Measurements from ENCODE around the gene AVPR2. TPM values are rescaled to one million over a fixed set of nuclear protein-coding genes. Genes with fewer than 3 reads are reported as not detected.

AVPR2 gene
- total RNA-seq, 1 experiment from 2014 or later: not detected

DNA sequence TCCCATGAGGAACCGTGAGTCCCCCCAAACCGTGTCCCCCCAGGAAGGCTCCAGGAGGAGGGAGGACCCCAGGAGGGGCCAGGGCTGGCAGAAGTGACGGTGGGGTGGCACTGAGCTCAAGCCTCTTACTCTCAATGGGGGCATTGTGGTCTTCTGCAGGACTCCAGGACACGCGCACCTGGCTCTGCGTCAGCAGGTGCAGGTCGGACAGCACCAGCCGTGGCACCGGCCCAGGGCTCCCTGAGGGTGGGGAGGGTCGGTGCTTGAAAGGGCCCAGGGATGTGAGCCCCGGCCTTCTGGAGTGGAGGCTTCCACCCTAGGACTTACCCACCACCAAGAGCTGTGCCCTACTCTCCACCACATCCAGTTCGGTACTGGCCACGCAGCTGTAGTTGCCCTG, 36.8 kb upstream of the AVPR2 start:
- Histone ChIP-seq H3K4me3 (no peak overlapping the region), H3K4me1 (peaks cover 9% of the 10 kb centered on the region; the same call in 1 of the 2 replicates), H3K9me3 (replicated peaks) (no peaks in the 10 kb centered on the region), H3K36me3 (no peaks in the 10 kb centered on the region), H3K27ac (no peak overlapping the region), H3K27me3 (no peaks in the 10 kb centered on the region)
- no peak for DNase-seq

DNA sequence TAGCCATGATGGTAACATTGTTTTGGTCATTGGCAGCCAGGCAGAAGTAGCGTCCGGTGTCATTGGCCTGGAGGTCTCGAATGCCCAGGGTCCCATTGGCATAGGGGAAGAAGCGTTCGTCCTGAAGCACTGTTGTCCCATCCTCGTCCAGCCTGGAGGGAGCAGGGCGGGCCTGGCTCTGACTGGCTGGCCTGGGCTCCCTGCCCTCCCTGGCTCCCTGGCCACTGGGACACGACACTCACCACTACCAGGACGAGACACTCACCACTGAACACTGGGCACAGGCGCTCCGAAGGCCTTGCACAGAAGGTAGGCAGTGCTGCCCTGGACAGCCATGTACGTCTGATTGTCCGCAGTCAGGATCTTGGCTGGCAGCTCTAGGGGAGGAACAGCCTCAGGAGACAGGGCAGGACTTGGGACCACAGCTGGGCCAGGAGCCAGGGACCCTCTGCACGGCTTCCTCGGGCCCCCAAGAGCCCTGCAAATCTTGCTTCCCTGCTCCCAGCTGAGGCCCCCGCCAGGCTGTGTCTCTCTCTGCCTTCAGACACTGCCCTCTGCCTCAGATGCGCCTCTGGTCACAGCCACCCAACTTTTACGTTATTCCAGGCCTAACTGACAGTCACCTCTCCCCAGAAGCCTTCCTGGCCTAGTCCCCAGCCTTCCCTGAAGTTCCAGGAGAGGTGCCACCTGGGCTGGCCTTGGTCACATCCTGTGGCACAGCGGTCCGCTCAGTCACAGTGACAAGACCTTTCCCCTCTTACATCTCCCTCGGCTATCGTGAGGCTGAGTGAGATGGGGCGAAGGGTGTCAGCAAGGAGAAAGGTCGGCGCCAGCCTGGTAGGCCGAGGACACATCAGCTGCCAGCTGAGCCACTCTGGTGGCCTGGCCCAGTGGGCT, 35.6 kb upstream of the AVPR2 start:
- no peaks in the 10 kb centered on the region for H3K9me3 ChIP-seq (replicated peaks)
- DNase-seq: no peak
- peaks cover 20% of the 10 kb centered on the region for H3K4me1 ChIP-seq
- H3K27me3 ChIP-seq: no peaks in the 10 kb centered on the region
- no peak overlapping the region for H3K4me3 ChIP-seq
- no peak overlapping the region for H3K27ac ChIP-seq
- no peaks in the 10 kb centered on the region for H3K36me3 ChIP-seq

DNA sequence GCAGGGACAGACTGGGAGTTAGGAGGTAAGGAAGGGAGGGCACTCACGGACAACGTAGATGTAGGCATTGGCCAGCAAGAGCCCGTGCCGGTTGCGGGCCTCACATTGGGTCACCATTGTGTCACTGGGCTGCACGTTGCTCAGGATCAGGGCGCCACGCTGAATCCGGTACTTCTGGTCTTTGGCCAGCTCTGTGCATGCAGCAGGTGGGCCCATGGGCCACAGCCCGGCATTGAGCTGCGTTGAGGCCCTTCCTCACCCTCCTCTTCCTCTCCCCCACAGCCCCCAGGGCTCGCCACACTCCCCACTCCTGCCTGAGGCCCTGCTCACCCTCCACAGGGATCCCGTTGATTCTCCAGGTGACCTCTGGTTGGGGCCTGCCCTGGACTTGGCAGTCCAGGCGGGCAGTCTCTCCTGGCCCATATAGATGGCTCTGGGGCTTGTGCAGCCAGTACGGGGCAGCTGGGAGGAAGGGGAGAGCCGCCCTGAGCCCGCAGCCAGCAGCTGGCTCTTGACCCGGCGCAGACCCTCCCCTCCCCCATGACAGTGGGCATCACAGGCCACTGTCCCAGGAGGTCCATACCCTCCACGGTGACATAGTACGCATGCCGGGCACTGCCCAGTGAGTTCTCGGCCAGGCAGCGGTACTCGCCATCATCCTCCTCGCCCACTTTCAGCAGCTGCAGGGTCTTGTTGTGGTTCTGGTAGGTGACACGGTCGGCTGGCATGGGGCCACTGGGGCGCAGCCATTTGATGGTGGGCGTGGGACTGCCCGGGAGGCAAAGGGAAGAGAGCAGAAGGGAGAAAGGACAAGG, 34.8 kb upstream of the AVPR2 start:
- Histone ChIP-seq H3K27me3 (no peaks in the 10 kb centered on the region), H3K36me3 (no peaks in the 10 kb centered on the region)
- no peak for DNase-seq

DNA sequence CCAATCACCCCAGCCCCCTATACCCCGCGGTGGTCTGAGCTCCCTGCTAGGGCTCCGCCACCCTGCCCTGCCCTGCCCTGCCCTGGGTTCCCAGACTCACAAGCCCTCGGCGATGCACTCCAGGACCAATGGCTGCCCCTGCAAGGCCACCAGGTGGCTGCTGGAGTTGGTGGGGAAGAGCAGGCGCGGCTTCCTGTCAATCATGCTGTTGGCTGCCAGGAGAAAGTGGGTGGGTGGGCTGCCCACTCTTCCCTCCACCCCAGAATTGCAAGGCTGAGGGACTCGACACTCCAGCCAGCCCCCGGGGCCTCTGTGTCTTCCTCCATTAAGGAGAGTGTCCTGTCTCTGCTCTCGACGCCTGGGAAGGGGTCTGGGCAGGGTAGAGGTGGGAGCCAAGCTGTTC, 34.2 kb upstream of the AVPR2 start:
- Histone ChIP-seq H3K36me3 (no peaks in the 10 kb centered on the region), H3K4me1 (peaks cover 25% of the 10 kb centered on the region), H3K9me3 (replicated peaks) (no peaks in the 10 kb centered on the region), H3K4me3 (no peak overlapping the region), H3K27ac (no peak overlapping the region), H3K27me3 (no peaks in the 10 kb centered on the region)
- no peak for DNase-seq

More for the DNA sequence above, 34.8 kb upstream of the AVPR2 start:
- no peak overlapping the region for H3K27ac ChIP-seq
- no peaks in the 10 kb centered on the region for H3K9me3 ChIP-seq (replicated peaks)
- H3K4me3 ChIP-seq: no peak overlapping the region
- peaks cover 21% of the 10 kb centered on the region for H3K4me1 ChIP-seq

DNA sequence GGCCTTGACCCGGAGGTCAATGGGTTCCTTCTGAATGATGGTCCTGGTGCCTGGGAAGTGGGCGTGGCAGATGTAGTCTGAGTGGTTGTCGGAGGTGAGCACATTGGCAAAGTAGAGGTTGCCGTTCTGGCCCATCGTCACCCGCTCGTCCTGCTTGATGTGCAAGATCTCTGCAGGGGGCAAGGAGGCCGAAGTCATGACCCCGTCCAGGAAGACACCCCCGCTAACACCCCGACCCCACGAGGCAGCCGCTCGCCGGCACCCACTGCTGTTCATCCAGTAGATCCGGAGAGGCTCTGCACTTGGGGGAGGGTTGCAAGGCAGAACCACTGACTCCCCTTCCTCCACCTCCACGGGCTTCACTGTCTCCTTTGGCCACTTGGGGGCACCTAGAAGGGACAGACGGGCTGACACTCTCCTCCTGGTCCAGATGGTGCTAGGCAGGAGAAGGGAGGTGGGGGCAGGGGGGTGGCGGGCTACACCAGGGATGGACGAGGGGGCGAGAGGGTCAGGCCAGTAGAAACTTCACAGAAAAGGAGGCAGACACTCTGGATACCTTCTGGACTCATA, 33.6 kb upstream of the AVPR2 start:
- DNase-seq: no peak
- H3K36me3 ChIP-seq: no peaks in the 10 kb centered on the region
- no peak overlapping the region for H3K4me3 ChIP-seq
- H3K9me3 ChIP-seq (replicated peaks): no peaks in the 10 kb centered on the region
- H3K27ac ChIP-seq: no peak overlapping the region
- H3K27me3 ChIP-seq: no peaks in the 10 kb centered on the region
- H3K4me1 ChIP-seq: peaks cover 25% of the 10 kb centered on the region

DNA sequence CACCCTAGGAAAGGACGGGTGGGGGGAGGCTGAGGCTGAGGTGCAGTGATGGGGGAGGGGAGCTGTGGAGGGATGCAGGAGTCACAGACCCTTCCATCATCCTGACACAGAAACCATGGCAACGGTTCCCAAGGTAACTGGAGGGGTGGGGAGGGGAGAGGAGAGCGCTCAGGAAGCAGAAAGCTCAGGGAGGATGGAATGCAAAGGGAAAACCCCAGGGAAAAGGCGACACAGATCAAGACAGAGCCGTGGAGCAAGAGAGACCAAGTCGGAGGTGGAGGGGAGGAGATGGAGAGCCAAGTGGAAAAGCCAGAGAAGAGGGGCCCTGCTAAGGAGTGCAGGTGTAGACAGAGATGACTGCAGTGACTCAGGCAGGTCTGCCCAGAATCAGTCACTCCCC, 33.0 kb upstream of the AVPR2 start:
- Histone ChIP-seq H3K36me3 (no peaks in the 10 kb centered on the region), H3K4me1 (peaks cover 25% of the 10 kb centered on the region), H3K27ac (no peak overlapping the region), H3K4me3 (no peak overlapping the region), H3K9me3 (replicated peaks) (no peaks in the 10 kb centered on the region), H3K27me3 (no peaks in the 10 kb centered on the region)
- DNase-seq: no peak

DNA sequence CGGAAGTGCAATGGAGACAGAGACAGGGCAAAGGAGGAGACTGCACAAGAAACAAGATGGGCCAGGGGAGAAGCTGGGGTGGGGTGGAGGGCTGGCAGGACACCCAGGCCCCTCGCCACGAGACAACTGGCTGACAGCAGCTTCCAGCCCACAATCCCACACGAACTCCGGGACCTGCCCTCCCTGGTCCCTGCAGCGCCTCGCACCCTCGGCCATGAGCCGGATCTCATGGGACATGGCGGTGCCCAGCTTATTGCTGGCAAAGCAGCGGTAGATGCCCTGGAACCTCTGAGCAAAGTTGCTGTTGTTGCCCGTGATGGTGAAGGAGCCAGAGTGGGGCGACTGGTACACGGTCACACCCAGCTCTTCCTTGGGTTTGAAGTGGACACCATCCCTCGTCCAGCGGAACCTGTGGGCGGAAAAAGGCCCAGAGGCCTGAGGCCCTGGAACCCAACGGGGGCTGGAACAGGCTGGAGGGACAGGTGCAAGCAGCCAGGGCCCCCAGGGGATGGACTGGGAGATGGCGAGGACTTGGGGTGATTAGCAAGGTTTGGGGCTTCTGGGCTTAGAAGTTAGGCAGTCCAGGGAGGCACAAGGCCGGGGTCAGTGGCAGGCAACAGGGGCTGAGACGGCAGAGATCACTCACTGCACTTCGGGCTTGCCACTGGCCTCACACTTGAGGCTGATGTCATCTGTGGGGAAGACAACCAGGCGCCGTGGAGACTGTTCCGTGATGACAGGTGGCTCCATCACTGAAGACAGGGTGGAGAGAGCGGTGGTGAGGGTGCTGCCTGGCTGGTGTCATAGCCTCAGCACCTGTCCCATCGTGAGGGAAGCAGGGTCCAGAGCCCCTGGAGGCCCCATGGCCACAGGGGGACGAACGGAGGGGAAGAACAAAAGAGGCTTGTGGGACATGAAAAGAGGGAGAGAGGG, 32.3 kb upstream of the AVPR2 start:
- no peaks in the 10 kb centered on the region for H3K9me3 ChIP-seq (replicated peaks)
- H3K4me1 ChIP-seq: peaks cover 25% of the 10 kb centered on the region
- H3K27me3 ChIP-seq: no peaks in the 10 kb centered on the region
- H3K27ac ChIP-seq: peak overlapping the region; percentile 60
- DNase-seq: peak; percentile 69 to 72
- no peak overlapping the region for H3K4me3 ChIP-seq
- no peaks in the 10 kb centered on the region for H3K36me3 ChIP-seq

DNA sequence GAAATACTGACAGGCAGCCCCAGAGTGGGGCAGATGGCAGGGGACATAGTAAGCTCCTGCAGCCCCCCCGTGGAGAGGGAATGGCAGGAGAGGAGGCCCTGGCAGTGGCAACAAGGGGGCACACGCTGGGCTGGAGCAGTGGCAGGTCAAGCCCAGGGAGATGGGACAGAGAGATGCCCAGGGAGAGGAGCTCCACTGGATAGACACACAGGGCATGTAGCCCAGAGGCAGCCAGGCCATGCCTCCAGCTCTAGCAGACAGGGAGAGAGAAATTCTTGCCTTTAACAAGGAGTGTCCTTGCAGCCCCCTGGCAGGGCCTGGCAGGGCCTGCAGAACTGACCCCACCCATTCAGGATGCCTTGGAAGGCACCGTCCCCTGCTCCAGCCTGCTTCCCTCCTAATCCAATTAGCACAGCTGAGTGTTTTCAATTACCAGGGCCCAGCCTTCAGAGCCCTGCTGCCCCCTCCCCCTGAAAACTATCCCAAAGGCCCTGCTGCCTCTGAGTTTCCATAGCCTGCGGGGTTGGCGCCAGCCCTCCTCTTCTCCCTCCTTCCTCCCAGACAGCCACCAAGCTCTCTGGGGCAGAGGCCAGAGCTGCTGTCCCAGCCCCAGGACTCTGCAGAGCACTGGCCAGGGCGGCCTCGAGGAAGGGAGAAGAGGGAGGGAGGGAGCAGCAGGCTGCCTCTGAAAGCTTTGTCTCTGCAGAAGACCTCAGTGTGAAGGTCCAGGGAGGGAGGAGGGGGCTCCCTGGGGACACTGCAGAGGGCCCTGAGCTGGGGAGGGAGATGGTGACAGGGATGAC, 31.0 kb upstream of the AVPR2 start:
- DNase-seq: peak; percentile 35 to 43
- no peaks in the 10 kb centered on the region for H3K27me3 ChIP-seq

DNA sequence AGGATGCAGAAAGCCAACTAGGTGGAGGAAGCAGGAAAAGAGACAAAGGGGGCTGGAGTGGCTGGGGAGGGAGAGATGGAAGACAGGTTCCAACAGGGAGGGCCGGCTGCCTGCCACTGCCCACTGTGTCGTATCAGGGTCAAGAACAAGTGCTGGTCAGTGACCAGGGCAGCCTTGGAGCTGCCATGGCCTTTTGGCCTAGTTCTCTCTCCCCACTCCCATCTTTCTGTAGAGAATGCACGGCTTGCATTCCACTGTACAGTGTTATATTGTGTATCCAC, 30.4 kb upstream of the AVPR2 start:
- H3K9me3 ChIP-seq (replicated peaks): no peaks in the 10 kb centered on the region
- H3K36me3 ChIP-seq: no peaks in the 10 kb centered on the region
- H3K4me1 ChIP-seq: peaks cover 36% of the 10 kb centered on the region
- no peak for DNase-seq
- no peaks in the 10 kb centered on the region for H3K27me3 ChIP-seq
- H3K4me3 ChIP-seq: no peak overlapping the region
- no peak overlapping the region for H3K27ac ChIP-seq

More for the DNA sequence above, 31.0 kb upstream of the AVPR2 start:
- Histone ChIP-seq H3K27ac (peak overlapping the region; percentile 60), H3K4me3 (no peak overlapping the region), H3K36me3 (no peaks in the 10 kb centered on the region), H3K4me1 (peaks cover 33% of the 10 kb centered on the region), H3K9me3 (replicated peaks) (no peaks in the 10 kb centered on the region)

DNA sequence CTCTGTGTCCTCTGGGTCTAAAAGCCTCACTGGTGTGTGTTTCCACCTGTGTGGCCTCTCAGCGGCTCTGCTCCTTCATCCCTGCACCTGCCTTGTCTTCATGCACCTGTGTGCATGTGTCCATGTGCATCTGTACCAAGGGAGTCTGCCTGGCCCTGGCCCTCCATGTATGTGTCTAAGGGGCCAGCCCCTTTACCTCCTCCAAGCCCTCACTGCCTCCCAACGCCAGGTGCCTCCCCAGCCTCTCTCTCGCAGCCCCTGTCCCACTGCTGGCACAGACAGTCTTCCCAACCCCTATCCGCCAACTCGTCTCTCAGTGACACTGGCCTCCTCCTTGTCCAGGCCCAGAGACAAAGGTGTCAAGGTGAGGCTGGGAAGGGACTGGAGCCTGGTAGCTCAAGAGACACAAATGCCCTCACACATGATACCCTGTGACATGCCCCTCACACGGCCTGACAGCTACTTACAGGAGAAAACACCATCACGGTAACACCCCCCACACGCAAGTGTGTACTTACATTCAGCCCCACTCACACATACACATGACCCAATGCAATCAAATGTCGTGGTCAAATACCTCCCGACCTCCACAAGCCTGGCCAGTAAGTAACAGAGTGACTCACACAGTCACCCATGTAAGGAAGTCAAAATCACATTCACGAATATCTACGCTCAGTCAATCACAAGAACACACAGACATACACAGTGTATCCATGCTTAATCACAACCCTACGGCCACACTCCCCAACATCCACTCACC, 29.9 kb upstream of the AVPR2 start:
- H3K27ac ChIP-seq: no peak overlapping the region
- DNase-seq: no peak
- H3K27me3 ChIP-seq: no peaks in the 10 kb centered on the region

DNA sequence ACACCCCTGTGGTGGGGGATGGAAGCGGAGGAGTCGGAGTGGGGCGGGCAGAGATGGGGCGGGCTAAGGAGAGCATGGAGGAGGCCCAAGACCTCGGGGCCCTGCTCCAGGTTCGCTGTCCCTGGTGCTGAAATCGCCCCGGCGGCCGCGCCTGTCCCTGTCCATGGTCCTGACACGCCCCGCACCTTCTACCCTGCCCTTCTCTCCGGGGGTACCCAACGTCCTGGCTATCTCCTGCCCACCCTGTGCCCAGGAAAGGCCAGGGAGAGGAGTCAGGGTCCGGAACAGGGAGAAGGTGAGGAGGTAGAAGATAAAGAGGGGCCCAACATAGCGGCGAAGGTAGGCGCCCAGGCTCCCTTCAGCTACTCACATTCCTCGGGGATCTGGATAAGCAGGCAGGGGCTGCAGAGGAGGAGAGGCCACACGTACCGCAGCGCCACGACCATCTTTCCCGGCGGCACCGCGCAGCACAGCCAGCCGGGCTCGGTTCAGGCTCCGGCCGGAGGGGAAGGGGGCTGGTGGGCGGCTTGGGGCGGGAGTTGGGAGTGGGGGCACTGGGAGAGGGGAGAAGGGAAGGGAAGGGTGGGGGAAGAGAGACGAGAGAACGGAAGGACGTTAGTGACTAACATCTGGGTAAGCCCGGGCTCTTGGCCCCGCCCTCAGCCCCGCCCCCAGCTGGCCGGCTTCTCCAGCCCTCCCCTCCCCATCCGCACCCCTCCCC, 28.9 kb upstream of the AVPR2 start:
- Histone ChIP-seq H3K4me3 (no peak overlapping the region), H3K27me3 (no peaks in the 10 kb centered on the region), H3K9me3 (replicated peaks) (no peaks in the 10 kb centered on the region), H3K27ac (no peak overlapping the region), H3K36me3 (no peaks in the 10 kb centered on the region), H3K4me1 (peaks cover 48% of the 10 kb centered on the region)
- peak; percentile 41 to 70 for DNase-seq

More for the DNA sequence above, 29.9 kb upstream of the AVPR2 start:
- H3K4me1 ChIP-seq: peaks cover 38% of the 10 kb centered on the region
- H3K4me3 ChIP-seq: no peak overlapping the region
- no peaks in the 10 kb centered on the region for H3K36me3 ChIP-seq
- H3K9me3 ChIP-seq (replicated peaks): no peaks in the 10 kb centered on the region

DNA sequence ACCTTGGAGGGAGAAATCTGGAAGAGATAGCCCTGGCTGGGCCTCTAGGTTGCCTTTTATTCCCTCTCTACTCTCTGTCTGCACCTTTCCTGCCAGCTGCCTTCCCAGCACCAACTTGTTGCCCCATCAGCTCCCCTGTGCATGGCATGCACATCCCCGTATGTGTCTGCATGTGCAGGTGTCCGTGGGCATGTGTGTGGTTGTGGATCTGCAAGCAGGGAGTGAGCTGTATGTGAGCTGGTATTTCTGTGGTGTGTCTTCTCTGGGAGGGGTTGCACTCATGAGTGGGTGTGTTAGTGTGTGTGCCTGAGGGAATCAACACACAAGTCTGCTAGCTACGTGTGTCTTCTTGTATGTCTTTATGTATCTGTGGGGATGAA, 28.4 kb upstream of the AVPR2 start:
- DNase-seq: no peak

More for the DNA sequence above, 28.4 kb upstream of the AVPR2 start:
- Histone ChIP-seq H3K9me3 (replicated peaks) (no peaks in the 10 kb centered on the region), H3K27ac (no peak overlapping the region), H3K36me3 (no peaks in the 10 kb centered on the region), H3K4me3 (no peak overlapping the region), H3K4me1 (peaks cover 54% of the 10 kb centered on the region), H3K27me3 (no peaks in the 10 kb centered on the region)
